ENCODE data around the gene POLR3GL. TPM values are rescaled to one million over a fixed set of nuclear protein-coding genes. Genes with fewer than 3 reads are reported as not detected.

Gene POLR3GL
- total RNA-seq, 2 experiments from 2014 or later = 19.8 to 27.3 TPM

DNA sequence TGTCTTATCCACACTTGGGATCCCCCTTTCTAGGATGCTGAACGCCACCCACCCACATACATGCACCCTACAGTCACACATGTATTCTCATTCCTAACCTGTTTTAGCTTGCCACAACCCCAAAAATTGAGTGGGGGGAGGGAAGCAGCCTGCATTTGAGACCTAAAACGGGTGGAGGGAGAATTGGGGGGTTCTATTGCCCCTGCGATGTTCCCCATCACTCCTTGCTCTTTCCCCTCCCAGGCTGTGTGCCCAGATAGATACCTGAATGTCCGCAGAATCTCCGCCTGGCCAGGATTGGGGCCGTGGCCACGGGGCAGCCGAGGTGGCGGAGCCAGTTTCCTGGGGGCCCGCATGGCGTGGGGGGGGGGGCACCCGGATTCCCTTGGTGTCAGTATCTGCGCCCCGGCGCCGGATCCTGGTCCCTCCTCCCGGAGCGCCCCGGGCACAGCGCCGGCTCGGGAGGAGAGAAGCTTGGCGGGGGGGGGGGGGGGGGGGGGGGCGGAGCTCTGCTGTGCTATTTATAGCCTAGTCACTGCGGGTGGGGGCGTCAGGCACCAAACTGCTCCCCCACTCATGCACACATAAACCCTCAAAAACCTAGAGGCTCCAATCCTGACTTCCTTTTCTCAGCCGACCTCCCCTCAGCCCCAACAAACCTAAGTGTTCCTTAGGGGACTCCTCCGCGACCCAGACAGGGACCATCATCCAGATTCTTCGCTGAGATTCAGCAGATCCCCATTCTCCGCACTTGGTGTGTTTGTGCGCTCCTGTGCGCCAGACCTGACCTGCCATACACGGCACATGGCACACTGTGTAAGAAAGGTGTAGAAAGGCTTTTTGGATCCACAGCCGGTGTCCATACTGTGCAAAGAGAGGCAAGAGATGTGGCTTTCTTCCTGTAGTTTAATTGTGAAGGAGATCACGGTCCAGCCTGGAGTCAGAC, 2.1 kb upstream of the POLR3GL start:
- ChIA-PET CTCF (ENCODE audit: unreplicated experiment) (interaction anchor here (0.8 kb wide), 1 partner anchor 35 kb away, joined by 3 read pairs; the partner anchor contains the start of gene RBM8A), POLR2A (interaction anchor here (0.5 to 5.5 kb wide), 4 partner anchors 16 to 103 kb away, joined by 3 to 58 read pairs (median 7); partner anchors contain the start of genes PIAS3 and TXNIP)
- BruUV-seq (replicated peaks) = no TSS peak
- Histone ChIP-seq H4K20me1 (ENCODE audit: insufficient read depth, low read length) (no peaks in the 10 kb centered on the region), H3K4me2 (ENCODE audit: low read length) (peak overlapping the region; percentile 96), H3K27ac (ENCODE audit: low read depth, low read length, poor library complexity, severe bottlenecking) (no peak overlapping the region), H3K4me1 (ENCODE audit: insufficient read depth, low read length, poor library complexity, severe bottlenecking) (peaks cover 66% of the 10 kb centered on the region), H3K79me2 (ENCODE audit: insufficient read depth, low read depth, low read length) (peaks cover 6% of the 10 kb centered on the region; the same call in 1 of the 2 replicates), H3K36me3 (ENCODE audit: insufficient read depth, low read length) (peaks cover 3% of the 10 kb centered on the region), H3K9me2 (ENCODE audit: insufficient read depth, low read length) (no peaks in the 10 kb centered on the region), H3K4me3 (ENCODE audit: low read depth, low read length, poor library complexity, severe bottlenecking) (peak overlapping the region; percentile 75), H3K9me3 (ENCODE audit: low read length) (peaks cover 3% of the 10 kb centered on the region; the same call in 1 of the 2 replicates), H2AFZ (ENCODE audit: low read length) (peak overlapping the region; percentile 27; the same call in 1 of the 2 replicates)
- TF ChIP-seq EZH2phosphoT487 (IDR thresholded peaks at IDR 0.05; ENCODE audit: borderline replicate concordance, low read depth, low read length) = no peak
- TF ChIP-seq, protein P1, sequence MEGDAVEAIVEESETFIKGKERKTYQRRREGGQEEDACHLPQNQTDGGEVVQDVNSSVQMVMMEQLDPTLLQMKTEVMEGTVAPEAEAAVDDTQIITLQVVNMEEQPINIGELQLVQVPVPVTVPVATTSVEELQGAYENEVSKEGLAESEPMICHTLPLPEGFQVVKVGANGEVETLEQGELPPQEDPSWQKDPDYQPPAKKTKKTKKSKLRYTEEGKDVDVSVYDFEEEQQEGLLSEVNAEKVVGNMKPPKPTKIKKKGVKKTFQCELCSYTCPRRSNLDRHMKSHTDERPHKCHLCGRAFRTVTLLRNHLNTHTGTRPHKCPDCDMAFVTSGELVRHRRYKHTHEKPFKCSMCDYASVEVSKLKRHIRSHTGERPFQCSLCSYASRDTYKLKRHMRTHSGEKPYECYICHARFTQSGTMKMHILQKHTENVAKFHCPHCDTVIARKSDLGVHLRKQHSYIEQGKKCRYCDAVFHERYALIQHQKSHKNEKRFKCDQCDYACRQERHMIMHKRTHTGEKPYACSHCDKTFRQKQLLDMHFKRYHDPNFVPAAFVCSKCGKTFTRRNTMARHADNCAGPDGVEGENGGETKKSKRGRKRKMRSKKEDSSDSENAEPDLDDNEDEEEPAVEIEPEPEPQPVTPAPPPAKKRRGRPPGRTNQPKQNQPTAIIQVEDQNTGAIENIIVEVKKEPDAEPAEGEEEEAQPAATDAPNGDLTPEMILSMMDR (conservative IDR thresholded peaks at IDR 0.05; ENCODE audit: low read length) = no peak
- DNase-seq (ENCODE audit: low spot score) = no peak
- intact Hi-C loops (cut with micrococcal nuclease; ENCODE audit: unreplicated experiment) = no loop called here

DNA sequence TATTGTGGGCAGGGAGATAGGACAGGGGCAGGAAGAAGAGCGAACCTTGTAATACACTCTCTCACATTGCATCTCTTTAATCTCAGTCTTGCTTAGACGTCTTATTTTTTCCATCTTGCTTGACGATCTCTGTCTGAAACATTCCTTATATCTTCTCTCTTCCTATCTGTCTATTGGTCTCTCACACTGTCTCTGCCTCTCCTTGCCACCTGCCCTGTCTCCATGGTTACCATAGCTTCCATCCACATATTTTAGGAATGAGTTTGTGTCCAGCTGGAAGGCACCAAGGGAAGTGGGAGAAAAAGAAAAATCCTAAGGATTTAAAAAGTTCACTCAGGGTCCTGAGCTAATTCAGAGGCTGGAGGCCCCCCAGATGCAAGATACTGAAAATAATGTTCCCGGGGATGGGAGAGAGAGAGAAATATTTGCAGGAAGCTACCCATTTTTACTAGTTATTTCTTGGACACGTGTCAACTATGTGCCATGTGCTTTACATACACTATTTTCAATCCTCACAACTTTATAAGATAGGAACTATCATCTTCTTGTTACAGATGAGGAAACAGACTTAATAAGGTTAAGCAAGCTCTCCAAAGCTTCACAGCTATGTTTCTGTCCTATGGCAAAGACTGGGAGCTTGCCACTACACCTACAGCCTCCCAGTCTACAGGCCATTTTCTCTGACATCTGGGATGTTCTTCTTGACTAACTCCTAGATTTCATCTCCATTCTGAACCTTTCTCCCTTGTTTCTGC, 1.0 kb upstream of the POLR3GL start:
- no TSS peak for BruUV-seq (replicated peaks)
- ChIA-PET POLR2A (interaction anchor here (0.8 to 5.5 kb wide), 13 partner anchors 9 to 137 kb away, joined by 3 to 58 read pairs (median 6); partner anchors contain the start of genes NUDT17, PIAS3 and RBM8A), CTCF (ENCODE audit: unreplicated experiment) (no interaction called here)
- Histone ChIP-seq H3K79me2 (ENCODE audit: insufficient read depth, low read depth, low read length) (peaks cover 6% of the 10 kb centered on the region; the same call in 1 of the 2 replicates), H3K36me3 (ENCODE audit: insufficient read depth, low read length) (peaks cover 6% of the 10 kb centered on the region), H3K4me2 (ENCODE audit: low read length) (peak overlapping the region; percentile 96), H3K4me1 (ENCODE audit: insufficient read depth, low read length, poor library complexity, severe bottlenecking) (peaks cover 61% of the 10 kb centered on the region), H4K20me1 (ENCODE audit: insufficient read depth, low read length) (no peaks in the 10 kb centered on the region), H3K4me3 (ENCODE audit: low read depth, low read length, poor library complexity, severe bottlenecking) (peak overlapping the region; percentile 75), H3K9me2 (ENCODE audit: insufficient read depth, low read length) (no peaks in the 10 kb centered on the region), H3K9me3 (ENCODE audit: low read length) (peaks cover 3% of the 10 kb centered on the region; the same call in 1 of the 2 replicates), H2AFZ (ENCODE audit: low read length) (peak overlapping the region; percentile 27; the same call in 1 of the 2 replicates), H3K27ac (ENCODE audit: low read depth, low read length, poor library complexity, severe bottlenecking) (peak overlapping the region; percentile 26)
- DNase-seq (ENCODE audit: low spot score) = no peak
- TF ChIP-seq, protein P1 (conservative IDR thresholded peaks at IDR 0.05; ENCODE audit: low read length) = no peak
- TF ChIP-seq EZH2phosphoT487 (IDR thresholded peaks at IDR 0.05; ENCODE audit: borderline replicate concordance, low read depth, low read length) = no peak
- intact Hi-C loops (cut with micrococcal nuclease; ENCODE audit: unreplicated experiment) = loop anchor here (1.0 kb wide), 1 partner anchor 36 kb away; the partner anchor contains the start of gene RBM8A
